ES-I3 (cell line): Measurements from ENCODE around the gene SEMA3B.
A peak's percentile ranks its signal among the peaks of the same experiment; 100 is the strongest.
"Not testable (repeated sequence)": the region's sequence is repeated elsewhere in the genome, so short reads cannot be mapped to it uniquely, and the experiment has no call there.

ENCODE experiments used
- H3K36me3 ChIP-seq: 2 replicates; pipeline ENCODE4 v1.6.1; 2013; ENCODE audit warnings: mild to moderate bottlenecking, low read length, control low read depth, moderate library complexity; ENCODE audit not compliant: insufficient read depth
- H3K4me1 ChIP-seq: 2 replicates; pipeline ENCODE4 v1.6.1; 2013; ENCODE audit warnings: mild to moderate bottlenecking, control low read depth, low read length; ENCODE audit not compliant: insufficient read depth
- H3K9ac ChIP-seq: 2 replicates; pipeline ENCODE4 v1.6.1; 2013; ENCODE audit warnings: low read depth, mild to moderate bottlenecking, low read length, moderate library complexity
- H3K9me3 ChIP-seq: 2 replicates; pipeline ENCODE4 v1.6.1; 2013; ENCODE audit warnings: mild to moderate bottlenecking, low read length, moderate library complexity; ENCODE audit not compliant: control insufficient read depth, insufficient read depth

Gene SEMA3B

DNA sequence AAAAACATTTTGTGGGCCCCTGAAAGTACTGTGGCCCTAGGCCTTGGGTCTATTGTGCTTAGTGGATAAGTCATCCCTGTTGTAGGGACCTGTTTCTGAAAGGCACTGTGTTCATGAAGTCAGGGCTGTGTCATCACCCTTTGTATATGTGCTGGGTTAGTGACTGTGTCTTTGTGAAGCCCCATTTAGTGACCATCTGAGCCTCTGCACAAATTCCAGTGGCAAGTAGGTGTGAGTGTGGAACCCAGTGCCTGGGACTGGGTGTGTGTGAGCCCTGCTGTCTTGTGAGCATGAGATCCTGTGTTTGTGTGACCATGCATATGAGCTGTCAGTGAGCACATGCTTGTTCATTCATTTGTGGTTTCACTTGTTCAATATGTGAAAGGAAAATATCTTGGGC lies 35.7 kb downstream of the SEMA3B start:
- Histone ChIP-seq H3K36me3 (no peaks in the 10 kb centered on the region), H3K9me3 (peaks cover 5% of the 10 kb centered on the region; the same call in 1 of the 2 replicates), H3K9ac (no peak overlapping the region), H3K4me1 (peaks cover 11% of the 10 kb centered on the region)

DNA sequence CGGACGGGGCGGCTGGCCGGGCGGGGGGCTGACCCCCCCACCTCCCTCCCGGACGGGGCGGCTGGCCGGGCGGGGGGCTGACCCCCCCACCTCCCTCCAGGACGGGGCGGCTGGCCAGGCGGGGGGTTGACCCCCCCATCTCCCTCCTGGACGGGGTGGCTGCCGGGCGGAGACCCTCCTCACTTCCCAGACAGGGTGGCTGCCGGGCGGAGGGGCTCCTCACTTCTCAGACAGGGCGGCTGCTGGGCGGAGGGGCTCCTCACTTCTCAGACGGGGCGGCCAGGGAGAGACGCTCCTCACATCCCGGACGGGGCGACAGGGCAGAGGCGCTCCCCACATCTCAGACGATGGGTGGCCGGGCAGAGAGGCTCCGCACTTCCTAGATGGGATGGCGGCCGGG lies 43.1 kb downstream of the SEMA3B start:
- H3K4me1 ChIP-seq, H3K9ac ChIP-seq, H3K36me3 ChIP-seq, H3K9me3 ChIP-seq: not testable (repeated sequence)

DNA sequence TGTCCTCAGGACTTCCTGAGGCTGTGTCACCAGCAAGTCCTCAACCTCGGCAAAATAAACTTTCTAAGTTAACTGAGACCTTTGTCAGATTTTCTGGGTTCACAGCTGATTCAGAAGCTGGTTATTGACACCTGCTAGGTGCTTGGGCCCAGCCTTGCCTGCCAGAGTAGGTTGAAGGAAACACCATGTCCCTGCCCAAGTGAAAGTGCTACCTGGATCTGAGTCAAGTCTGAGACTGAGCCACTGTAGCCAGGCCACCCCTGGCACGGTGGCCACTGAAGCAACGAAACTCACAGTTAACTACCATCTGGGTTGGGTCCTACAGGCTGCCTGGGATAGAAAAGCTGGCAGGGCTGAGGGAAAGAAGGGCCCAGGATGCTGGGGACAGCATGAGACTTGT lies 45.4 kb downstream of the SEMA3B start:
- no peak overlapping the region for H3K9ac ChIP-seq

DNA sequence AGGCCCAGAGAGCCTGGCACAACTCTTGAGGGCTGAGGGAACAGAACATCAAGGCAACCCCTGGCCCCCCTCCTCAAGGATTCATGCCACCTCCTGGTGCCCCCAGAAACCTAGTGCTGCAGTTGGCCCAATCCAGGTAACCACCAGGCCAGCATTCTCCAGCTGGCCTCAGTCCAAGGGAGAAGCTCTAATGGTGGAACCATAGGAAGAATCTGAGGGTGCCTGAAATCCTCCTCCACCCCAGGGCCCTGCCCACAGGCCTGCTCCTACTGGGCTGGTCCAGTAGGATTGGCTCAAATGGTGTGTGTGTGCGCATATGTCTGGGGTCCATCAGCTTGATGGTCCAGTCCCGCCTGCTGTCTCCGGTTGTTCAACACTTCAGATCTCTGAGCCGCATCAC lies 45.9 kb downstream of the SEMA3B start:
- Histone ChIP-seq H3K9me3 (no peaks in the 10 kb centered on the region; the same call in 1 of the 2 replicates), H3K4me1 (peaks cover 16% of the 10 kb centered on the region; the same call in 1 of the 2 replicates), H3K36me3 (peaks cover 9% of the 10 kb centered on the region), H3K9ac (no peak overlapping the region)

More for the DNA sequence above, 45.4 kb downstream of the SEMA3B start:
- Histone ChIP-seq H3K4me1 (peaks cover 14% of the 10 kb centered on the region; the same call in 1 of the 2 replicates), H3K36me3 (peaks cover 6% of the 10 kb centered on the region; the same call in 1 of the 2 replicates), H3K9me3 (no peaks in the 10 kb centered on the region; the same call in 1 of the 2 replicates)

- Histone ChIP-seq H3K9ac (no peak overlapping the region), H3K36me3 (peaks cover 9% of the 10 kb centered on the region), H3K4me1 (peaks cover 23% of the 10 kb centered on the region; the same call in 1 of the 2 replicates)
Measured at GRCh38 chr3:50316657-50317242, 47.8 kb downstream of the SEMA3B start.

DNA sequence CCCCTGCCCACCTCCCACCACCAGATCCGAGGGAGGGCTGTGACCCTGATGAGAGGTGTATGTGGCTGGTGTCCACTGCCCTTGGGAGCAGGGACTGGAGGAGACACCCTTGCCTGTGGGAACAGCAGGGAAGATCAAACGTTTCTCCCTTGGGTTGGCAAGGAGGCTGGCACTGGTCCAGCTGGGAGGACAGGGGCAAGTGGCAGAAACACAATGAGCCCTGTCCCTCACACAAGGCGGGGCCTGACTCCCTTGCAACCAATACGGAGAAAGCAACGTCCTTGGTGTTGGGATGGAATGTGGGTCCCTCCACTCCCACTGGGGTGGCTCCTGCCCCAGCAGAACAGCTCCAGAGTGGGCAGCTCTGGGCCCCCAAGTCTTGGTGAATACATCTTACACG lies 48.4 kb downstream of the SEMA3B start:
- peaks cover 23% of the 10 kb centered on the region; the same call in 1 of the 2 replicates for H3K4me1 ChIP-seq
- H3K9ac ChIP-seq: no peak overlapping the region
- peaks cover 9% of the 10 kb centered on the region for H3K36me3 ChIP-seq

More at GRCh38 chr3:50316657-50317242, 47.8 kb downstream of the SEMA3B start:
- no peaks in the 10 kb centered on the region for H3K9me3 ChIP-seq

GRCh38 chr3:50318163-50318562 lies 49.2 kb downstream of the SEMA3B start:
- Histone ChIP-seq H3K9me3 (no peaks in the 10 kb centered on the region), H3K36me3 (peaks cover 9% of the 10 kb centered on the region), H3K9ac (no peak overlapping the region), H3K4me1 (peaks cover 28% of the 10 kb centered on the region; the same call in 1 of the 2 replicates)

More for the DNA sequence above, 48.4 kb downstream of the SEMA3B start:
- H3K9me3 ChIP-seq: no peaks in the 10 kb centered on the region

GRCh38 chr3:50318615-50319014 lies 49.7 kb downstream of the SEMA3B start:
- Histone ChIP-seq H3K9ac (no peak overlapping the region), H3K36me3 (peaks cover 9% of the 10 kb centered on the region), H3K4me1 (peaks cover 31% of the 10 kb centered on the region; the same call in 1 of the 2 replicates)

DNA sequence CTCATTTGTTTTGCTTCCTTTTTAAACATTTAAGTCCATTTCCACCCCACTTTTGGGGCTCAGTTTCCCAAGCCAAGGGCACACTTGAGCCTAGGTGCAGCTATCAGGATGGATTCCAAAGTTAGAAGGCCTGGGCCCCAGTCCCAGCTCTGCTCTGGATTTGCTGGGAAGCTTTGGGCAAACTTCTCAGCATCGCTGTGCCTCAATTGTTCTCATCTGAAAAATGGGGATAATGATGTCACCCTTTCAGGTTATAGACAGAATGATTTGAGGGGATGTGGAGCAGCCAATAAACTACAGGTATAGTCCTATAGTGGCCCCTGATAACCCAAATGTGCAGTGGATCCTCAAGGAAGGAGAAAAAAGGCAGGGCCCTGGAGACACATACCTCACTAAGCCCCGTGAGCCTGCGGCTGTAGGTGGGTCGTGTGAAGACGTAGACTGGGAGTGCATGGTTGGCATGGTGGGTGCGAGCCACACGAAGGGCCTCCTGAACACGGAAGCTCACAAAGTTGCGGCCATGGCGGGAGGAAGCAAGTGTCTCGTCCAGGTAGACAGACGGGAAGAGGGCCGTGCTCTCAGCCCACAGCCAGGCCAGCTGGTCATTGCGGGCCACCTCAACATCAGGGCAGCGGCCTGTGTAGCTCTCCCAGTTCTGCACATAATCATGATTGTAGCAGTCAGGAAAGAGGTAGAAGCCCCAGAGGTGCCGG lies 50.4 kb downstream of the SEMA3B start:
- Histone ChIP-seq H3K36me3 (peaks cover 9% of the 10 kb centered on the region), H3K4me1 (peaks cover 35% of the 10 kb centered on the region; the same call in 1 of the 2 replicates), H3K9me3 (no peaks in the 10 kb centered on the region), H3K9ac (no peak overlapping the region)

More at GRCh38 chr3:50318615-50319014, 49.7 kb downstream of the SEMA3B start:
- no peaks in the 10 kb centered on the region for H3K9me3 ChIP-seq

GRCh38 chr3:50319894-50320625 lies 51.1 kb downstream of the SEMA3B start:
- H3K4me1 ChIP-seq: peaks cover 36% of the 10 kb centered on the region; the same call in 1 of the 2 replicates
- H3K9ac ChIP-seq: peak overlapping the region; percentile 89
- no peaks in the 10 kb centered on the region for H3K9me3 ChIP-seq
- peaks cover 9% of the 10 kb centered on the region for H3K36me3 ChIP-seq

DNA sequence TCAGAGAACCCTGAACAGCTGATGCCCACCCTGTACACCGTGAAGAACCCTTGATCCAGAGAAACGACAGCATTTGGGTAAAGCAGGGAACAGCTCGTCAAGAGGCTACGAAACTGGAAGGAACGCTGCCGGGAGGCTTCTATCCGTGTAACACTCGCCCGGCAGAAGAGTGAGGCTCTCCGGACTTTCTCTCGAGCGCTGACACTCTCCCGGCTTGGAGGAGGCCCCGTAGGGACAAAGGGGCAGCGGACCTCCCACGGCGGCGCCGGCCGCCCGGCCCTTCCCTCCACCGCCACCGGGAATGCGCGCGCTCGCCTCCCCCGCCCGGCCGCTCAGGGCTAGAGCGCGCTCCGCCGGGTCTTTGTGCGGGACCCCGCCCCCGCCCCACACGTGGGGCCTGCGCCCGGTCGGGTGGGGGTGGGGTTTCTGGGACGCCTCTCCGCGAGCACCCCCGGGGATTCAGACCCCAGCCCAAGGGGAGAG lies 51.9 kb downstream of the SEMA3B start:
- Histone ChIP-seq H3K4me1 (peaks cover 36% of the 10 kb centered on the region; the same call in 1 of the 2 replicates), H3K9ac (peak overlapping the region; percentile 89), H3K36me3 (peaks cover 9% of the 10 kb centered on the region), H3K9me3 (no peaks in the 10 kb centered on the region)

DNA sequence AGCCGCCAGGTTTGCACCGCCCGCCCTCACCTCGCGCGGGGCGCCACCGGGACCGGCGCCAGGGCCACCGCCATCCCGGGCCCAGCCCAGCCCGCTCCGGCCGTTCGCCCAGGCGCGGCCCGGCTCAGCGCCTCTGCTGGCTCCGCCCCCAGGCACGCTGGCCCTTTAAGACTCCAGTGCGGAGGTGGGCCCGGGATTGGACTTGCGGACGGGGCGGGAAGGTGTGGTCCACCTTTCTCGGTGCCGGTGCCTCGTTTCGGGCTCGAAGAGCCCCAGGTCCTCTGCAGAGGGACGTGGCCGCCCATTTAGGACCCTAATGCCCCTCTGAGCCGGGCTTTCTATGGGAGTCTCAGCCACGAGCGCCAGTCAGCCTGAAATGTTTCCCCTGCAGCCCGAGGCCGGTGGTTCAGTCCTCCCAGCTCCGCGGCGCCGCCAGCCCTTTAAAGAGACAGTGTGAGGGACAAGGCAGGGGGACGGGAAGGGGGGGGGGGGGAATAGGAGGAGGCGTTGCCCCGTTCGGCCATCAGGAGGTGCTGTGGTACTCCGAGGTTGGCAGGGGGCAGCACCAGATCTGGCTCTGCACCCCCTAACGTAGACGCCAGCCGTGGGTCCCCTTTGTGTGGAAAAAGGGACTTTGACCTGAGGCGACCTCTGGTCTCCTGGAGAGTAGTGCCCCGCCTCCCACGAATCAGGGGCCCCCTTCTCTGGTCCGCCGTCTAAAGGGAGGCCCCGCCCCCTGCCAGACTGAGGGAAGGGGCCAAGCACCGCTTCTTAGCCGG lies 52.6 kb downstream of the SEMA3B start:
- H3K9ac ChIP-seq: peak overlapping the region; percentile 89
- H3K9me3 ChIP-seq: no peaks in the 10 kb centered on the region
- H3K36me3 ChIP-seq: peaks cover 9% of the 10 kb centered on the region
- H3K4me1 ChIP-seq: peaks cover 33% of the 10 kb centered on the region; the same call in 1 of the 2 replicates

DNA sequence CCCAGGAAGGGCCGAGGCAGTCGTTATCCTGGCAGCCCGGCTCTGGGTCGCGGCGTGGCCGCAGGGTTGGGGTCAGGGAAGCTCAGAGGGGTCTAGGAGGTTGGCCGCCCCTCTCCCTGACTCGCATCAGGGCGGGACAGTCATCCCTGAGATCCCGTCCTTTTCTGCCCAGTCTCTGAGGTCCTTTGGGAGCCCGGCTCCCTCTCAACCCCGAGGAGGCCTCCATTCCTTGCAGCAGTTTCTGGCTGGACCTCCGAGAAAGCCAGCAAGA lies 53.1 kb downstream of the SEMA3B start:
- Histone ChIP-seq H3K36me3 (peaks cover 9% of the 10 kb centered on the region), H3K4me1 (peaks cover 32% of the 10 kb centered on the region; the same call in 1 of the 2 replicates), H3K9ac (peak overlapping the region; percentile 89), H3K9me3 (no peaks in the 10 kb centered on the region)
